ENCODE results near the gene ADORA2B.
"Not testable (repeated sequence)": the region's sequence is repeated elsewhere in the genome, so short reads cannot be mapped to it uniquely, and the experiment has no call there.

DNA sequence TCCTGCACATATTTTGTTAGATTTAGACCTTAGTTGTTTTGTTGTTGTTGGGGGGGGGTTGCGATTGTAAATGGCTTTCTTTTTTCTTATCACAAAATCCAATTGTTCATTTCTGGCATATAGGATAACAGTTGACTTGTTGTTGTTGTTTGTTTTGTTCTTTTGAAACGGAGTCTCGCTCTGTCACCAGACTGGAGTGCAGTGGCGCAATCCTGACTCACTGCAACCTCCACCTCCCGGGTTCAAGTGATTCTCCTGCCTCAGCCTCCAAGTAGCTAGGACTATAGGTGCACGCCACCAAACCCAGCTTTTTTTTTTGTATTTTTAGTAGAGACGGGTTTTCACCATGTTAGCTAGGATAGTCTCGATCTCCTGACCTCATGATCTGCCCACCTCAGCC is 39.7 kb upstream of the ADORA2B start:
- TF ChIP-seq POLR2A (IDR thresholded peaks at IDR 0.05): not testable (repeated sequence)
- TF ChIP-seq, protein P1, sequence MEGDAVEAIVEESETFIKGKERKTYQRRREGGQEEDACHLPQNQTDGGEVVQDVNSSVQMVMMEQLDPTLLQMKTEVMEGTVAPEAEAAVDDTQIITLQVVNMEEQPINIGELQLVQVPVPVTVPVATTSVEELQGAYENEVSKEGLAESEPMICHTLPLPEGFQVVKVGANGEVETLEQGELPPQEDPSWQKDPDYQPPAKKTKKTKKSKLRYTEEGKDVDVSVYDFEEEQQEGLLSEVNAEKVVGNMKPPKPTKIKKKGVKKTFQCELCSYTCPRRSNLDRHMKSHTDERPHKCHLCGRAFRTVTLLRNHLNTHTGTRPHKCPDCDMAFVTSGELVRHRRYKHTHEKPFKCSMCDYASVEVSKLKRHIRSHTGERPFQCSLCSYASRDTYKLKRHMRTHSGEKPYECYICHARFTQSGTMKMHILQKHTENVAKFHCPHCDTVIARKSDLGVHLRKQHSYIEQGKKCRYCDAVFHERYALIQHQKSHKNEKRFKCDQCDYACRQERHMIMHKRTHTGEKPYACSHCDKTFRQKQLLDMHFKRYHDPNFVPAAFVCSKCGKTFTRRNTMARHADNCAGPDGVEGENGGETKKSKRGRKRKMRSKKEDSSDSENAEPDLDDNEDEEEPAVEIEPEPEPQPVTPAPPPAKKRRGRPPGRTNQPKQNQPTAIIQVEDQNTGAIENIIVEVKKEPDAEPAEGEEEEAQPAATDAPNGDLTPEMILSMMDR (IDR thresholded peaks at IDR 0.05): not testable (repeated sequence)
